Activated T-cell treated with anti-CD3 and anti-CD28 coated beads, Interleukin-2, amount 50 U/mL, for 24 hours (primary cell): ENCODE data around the gene TRIOBP.
"Not testable (repeated sequence)": the region's sequence is repeated elsewhere in the genome, so short reads cannot be mapped to it uniquely, and the experiment has no call there.

ENCODE experiments used
- DNase-seq: peaks from one replicate; pipeline ENCODE4 v3.0.0-alpha.2; 2020
- H3K27ac Mint-ChIP-seq: 2 replicates; pipeline ENCODE4 v1.8.0; 2020; ENCODE audit warnings: mild to moderate bottlenecking, mixed read lengths
- H3K27me3 Mint-ChIP-seq: 2 replicates; pipeline ENCODE4 v1.8.0; 2020; ENCODE audit warnings: mixed read lengths
- H3K36me3 Mint-ChIP-seq: 2 replicates; pipeline ENCODE4 v1.8.0; 2020; ENCODE audit warnings: low read depth, mixed read lengths
- H3K4me1 Mint-ChIP-seq: 2 replicates; pipeline ENCODE4 v1.8.0; 2020; ENCODE audit warnings: low read depth, mixed read lengths
- H3K4me3 Mint-ChIP-seq: 2 replicates; pipeline ENCODE4 v1.8.0; 2020; ENCODE audit warnings: mild to moderate bottlenecking, moderate library complexity, mixed read lengths
- H3K9me3 Mint-ChIP-seq: 2 replicates; pipeline ENCODE4 v1.8.0; 2020; ENCODE audit warnings: mixed read lengths

Gene TRIOBP

DNA sequence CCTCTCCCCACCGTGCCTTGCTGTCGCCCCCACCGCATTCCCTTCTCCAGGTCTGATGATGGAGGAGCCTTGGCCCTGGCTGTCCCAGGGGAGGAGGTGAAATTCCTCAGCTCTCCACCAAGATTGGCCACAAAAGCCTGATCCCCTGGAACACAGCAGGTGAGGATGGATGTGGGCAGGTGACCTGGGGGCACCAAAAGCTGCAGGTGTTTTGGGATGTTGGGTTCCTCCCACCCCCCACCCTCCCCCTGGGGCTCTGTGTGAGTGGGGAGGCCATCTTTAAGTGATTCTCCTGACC, 639 bp downstream of the TRIOBP start:
- no peak overlapping the region for H3K4me3 Mint-ChIP-seq
- H3K27ac Mint-ChIP-seq, result no peak overlapping the region

DNA sequence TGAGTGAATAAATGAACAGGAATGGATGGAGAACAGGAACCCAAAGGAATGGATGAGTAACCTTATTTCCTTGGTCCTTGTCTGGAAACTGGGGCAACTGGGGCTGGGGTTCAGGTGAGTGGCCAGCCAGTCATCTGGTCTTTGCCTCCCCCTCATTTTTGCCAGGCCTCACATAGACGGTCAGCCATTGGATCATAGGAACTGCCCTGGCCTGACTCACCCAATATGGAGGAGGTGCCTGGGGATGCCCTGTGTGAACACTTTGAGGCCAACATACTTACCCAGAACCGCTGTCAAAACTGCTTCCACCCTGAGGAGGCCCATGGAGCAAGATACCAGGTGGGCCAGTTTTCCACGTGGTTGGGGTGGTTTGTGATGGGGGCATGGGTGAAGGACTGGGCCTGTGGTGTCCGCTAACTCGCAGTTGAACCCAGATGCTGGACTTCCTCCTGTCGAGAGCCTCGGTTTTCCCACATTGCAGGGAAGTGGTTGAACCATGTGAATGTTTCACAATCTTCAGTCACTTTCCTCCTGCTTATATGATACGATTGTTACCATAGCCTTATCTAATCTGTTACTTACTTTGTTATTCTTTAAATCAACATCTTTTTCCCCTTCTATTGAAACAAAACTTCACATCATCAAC, 4.4 kb downstream of the TRIOBP start:
- H3K4me1 Mint-ChIP-seq, result peaks cover 7% of the 10 kb centered on the region
- H3K9me3 Mint-ChIP-seq, result no peaks in the 10 kb centered on the region
- no peak overlapping the region for H3K4me3 Mint-ChIP-seq
- no peak overlapping the region for H3K27ac Mint-ChIP-seq
- peaks cover 25% of the 10 kb centered on the region for H3K36me3 Mint-ChIP-seq
- H3K27me3 Mint-ChIP-seq, result no peaks in the 10 kb centered on the region
- no peak for DNase-seq

More for the DNA sequence above, 639 bp downstream of the TRIOBP start:
- Mint-ChIP-seq H3K36me3 (peaks cover 37% of the 10 kb centered on the region), H3K9me3 (no peaks in the 10 kb centered on the region), H3K27me3 (no peaks in the 10 kb centered on the region), H3K4me1 (peaks cover 16% of the 10 kb centered on the region)
- no peak for DNase-seq

GRCh38 chr22:37703906-37704305, 7.1 kb downstream of the TRIOBP start:
- H3K9me3 Mint-ChIP-seq, result no peaks in the 10 kb centered on the region

GRCh38 chr22:37704645-37705044, 7.8 kb downstream of the TRIOBP start:
- no peak overlapping the region for H3K4me3 Mint-ChIP-seq
- no peaks in the 10 kb centered on the region for H3K4me1 Mint-ChIP-seq
- H3K36me3 Mint-ChIP-seq, result peaks cover 23% of the 10 kb centered on the region
- H3K9me3 Mint-ChIP-seq, result no peaks in the 10 kb centered on the region
- no peaks in the 10 kb centered on the region for H3K27me3 Mint-ChIP-seq
- DNase-seq, result no peak
- no peak overlapping the region for H3K27ac Mint-ChIP-seq

More at GRCh38 chr22:37703906-37704305, 7.1 kb downstream of the TRIOBP start:
- Mint-ChIP-seq H3K27ac (no peak overlapping the region), H3K27me3 (no peaks in the 10 kb centered on the region), H3K36me3 (peaks cover 23% of the 10 kb centered on the region), H3K4me1 (no peaks in the 10 kb centered on the region), H3K4me3 (no peak overlapping the region)
- DNase-seq, result no peak

GRCh38 chr22:37705205-37705604, 8.4 kb downstream of the TRIOBP start:
- Mint-ChIP-seq H3K36me3 (peaks cover 23% of the 10 kb centered on the region), H3K9me3 (no peaks in the 10 kb centered on the region), H3K4me3 (no peak overlapping the region), H3K27me3 (no peaks in the 10 kb centered on the region), H3K4me1 (no peaks in the 10 kb centered on the region), H3K27ac (no peak overlapping the region)
- no peak for DNase-seq

- Mint-ChIP-seq H3K36me3 (peaks cover 16% of the 10 kb centered on the region), H3K27me3 (no peaks in the 10 kb centered on the region), H3K9me3 (no peaks in the 10 kb centered on the region), H3K4me3 (no peak overlapping the region), H3K4me1 (no peaks in the 10 kb centered on the region), H3K27ac (no peak overlapping the region)
- no peak for DNase-seq
Observed at GRCh38 chr22:37708580-37709444, 12.0 kb downstream of the TRIOBP start.

GRCh38 chr22:37709445-37709765, 12.6 kb downstream of the TRIOBP start:
- Mint-ChIP-seq H3K27me3 (no peaks in the 10 kb centered on the region), H3K4me3 (no peak overlapping the region), H3K4me1 (no peaks in the 10 kb centered on the region), H3K9me3 (no peaks in the 10 kb centered on the region), H3K36me3 (peaks cover 12% of the 10 kb centered on the region), H3K27ac (no peak overlapping the region)
- no peak for DNase-seq

- DNase-seq, result no peak
- H3K36me3 Mint-ChIP-seq, result peaks cover 9% of the 10 kb centered on the region
- H3K27me3 Mint-ChIP-seq, result no peaks in the 10 kb centered on the region
- no peaks in the 10 kb centered on the region for H3K9me3 Mint-ChIP-seq
- no peaks in the 10 kb centered on the region for H3K4me1 Mint-ChIP-seq
- no peak overlapping the region for H3K4me3 Mint-ChIP-seq
- no peak overlapping the region for H3K27ac Mint-ChIP-seq
Observed at GRCh38 chr22:37710675-37711074, 13.8 kb downstream of the TRIOBP start.

- H3K4me1 Mint-ChIP-seq, result no peaks in the 10 kb centered on the region
- no peak overlapping the region for H3K4me3 Mint-ChIP-seq
- no peaks in the 10 kb centered on the region for H3K27me3 Mint-ChIP-seq
- no peaks in the 10 kb centered on the region for H3K9me3 Mint-ChIP-seq
- DNase-seq, result no peak
- no peak overlapping the region for H3K27ac Mint-ChIP-seq
- H3K36me3 Mint-ChIP-seq, result peaks cover 4% of the 10 kb centered on the region
Observed at GRCh38 chr22:37711490-37711889, 14.6 kb downstream of the TRIOBP start.

DNA sequence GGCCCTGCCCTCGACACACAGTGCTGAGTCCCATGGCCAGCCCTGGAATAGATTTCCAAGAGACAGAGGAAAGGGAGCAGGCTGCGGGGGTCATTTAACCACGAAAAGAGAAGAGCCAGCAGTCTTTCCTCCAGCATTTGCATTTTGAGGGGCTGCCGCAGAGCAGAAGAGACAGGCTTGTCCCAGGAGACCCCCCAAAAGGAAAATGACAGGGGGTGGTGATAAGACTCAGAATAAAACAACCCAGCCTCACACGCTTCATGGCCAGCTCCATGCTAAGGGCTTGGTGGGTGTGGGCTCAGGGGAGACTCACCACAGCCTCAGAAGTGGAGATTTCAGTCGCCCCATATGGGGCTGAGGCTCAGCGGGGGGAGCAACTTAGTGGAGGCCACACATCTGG, 16.9 kb downstream of the TRIOBP start:
- no peak overlapping the region for H3K27ac Mint-ChIP-seq

GRCh38 chr22:37714634-37715033, 17.8 kb downstream of the TRIOBP start:
- peaks cover 15% of the 10 kb centered on the region for H3K36me3 Mint-ChIP-seq

More for the DNA sequence above, 16.9 kb downstream of the TRIOBP start:
- Mint-ChIP-seq H3K9me3 (no peaks in the 10 kb centered on the region), H3K36me3 (peaks cover 15% of the 10 kb centered on the region), H3K4me1 (no peaks in the 10 kb centered on the region), H3K4me3 (no peak overlapping the region), H3K27me3 (no peaks in the 10 kb centered on the region)
- DNase-seq, result no peak

DNA sequence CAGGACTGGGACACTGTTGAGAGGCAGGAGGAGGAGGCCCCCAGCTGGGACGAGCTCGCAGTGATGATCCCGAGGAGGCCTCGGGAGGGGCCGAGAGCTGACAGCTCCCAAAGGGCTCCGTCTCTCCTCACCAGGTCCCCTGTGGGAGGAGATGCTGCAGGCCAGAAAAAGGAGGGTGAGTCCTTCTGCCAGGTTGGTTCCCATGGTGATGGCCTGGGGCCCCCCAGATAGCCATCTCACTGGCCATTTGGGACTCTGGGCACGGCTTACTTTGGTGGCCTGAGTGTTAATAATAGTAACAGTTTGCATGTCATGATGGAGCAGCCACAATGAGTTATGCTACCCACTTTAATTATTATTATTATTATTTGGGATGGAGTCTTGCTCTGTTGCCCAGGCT, 18.9 kb downstream of the TRIOBP start:
- H3K27me3 Mint-ChIP-seq, result no peaks in the 10 kb centered on the region
- H3K27ac Mint-ChIP-seq, result no peak overlapping the region
- peaks cover 15% of the 10 kb centered on the region for H3K36me3 Mint-ChIP-seq
- DNase-seq, result no peak
- H3K9me3 Mint-ChIP-seq, result no peaks in the 10 kb centered on the region
- H3K4me3 Mint-ChIP-seq, result no peak overlapping the region
- H3K4me1 Mint-ChIP-seq, result peaks cover 4% of the 10 kb centered on the region

More at GRCh38 chr22:37714634-37715033, 17.8 kb downstream of the TRIOBP start:
- Mint-ChIP-seq H3K4me3 (no peak overlapping the region), H3K27ac (no peak overlapping the region), H3K4me1 (peaks cover 2% of the 10 kb centered on the region), H3K9me3 (no peaks in the 10 kb centered on the region), H3K27me3 (no peaks in the 10 kb centered on the region)
- no peak for DNase-seq

GRCh38 chr22:37716708-37717107, 19.9 kb downstream of the TRIOBP start:
- H3K27me3 Mint-ChIP-seq, result no peaks in the 10 kb centered on the region
- no peak for DNase-seq
- H3K4me1 Mint-ChIP-seq, result peaks cover 4% of the 10 kb centered on the region
- peaks cover 15% of the 10 kb centered on the region for H3K36me3 Mint-ChIP-seq
- no peak overlapping the region for H3K27ac Mint-ChIP-seq
- H3K9me3 Mint-ChIP-seq, result no peaks in the 10 kb centered on the region
- no peak overlapping the region for H3K4me3 Mint-ChIP-seq

- not testable (repeated sequence) for H3K27ac Mint-ChIP-seq, H3K4me1 Mint-ChIP-seq, H3K9me3 Mint-ChIP-seq, H3K4me3 Mint-ChIP-seq, H3K27me3 Mint-ChIP-seq, DNase-seq
- H3K36me3 Mint-ChIP-seq, result peaks cover 15% of the 10 kb centered on the region
Observed at GRCh38 chr22:37717235-37717634, 20.4 kb downstream of the TRIOBP start.

DNA sequence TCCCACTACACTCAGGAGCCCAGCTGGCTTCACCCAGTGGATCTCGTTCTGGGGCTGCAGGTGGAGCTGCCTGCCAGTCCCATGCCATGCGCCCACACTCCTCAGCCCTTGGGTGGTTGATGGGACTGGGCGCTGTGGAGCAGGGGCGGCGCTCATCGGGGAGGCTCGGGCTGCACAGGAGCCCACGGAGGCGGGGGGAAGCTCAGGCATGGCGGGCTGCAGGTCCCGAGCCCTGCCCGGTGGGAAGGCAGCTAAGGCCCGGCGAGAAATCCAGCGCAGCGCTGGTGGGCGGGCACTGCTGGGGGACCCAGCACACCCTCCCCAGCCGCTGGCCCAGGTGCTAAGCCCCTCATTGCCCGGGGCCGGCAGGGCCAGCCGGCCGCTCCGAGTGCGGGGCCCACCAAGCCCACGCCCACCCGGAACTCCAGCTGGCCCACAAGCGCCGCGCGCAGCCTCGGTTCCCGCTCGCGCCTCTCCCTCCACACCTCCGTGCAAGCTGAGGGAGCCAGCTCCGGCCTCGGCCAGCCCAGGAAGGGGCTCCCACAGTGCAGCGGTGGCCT, 21.0 kb downstream of the TRIOBP start:
- H3K36me3 Mint-ChIP-seq, result peaks cover 15% of the 10 kb centered on the region
- H3K27me3 Mint-ChIP-seq, H3K27ac Mint-ChIP-seq, H3K9me3 Mint-ChIP-seq, H3K4me1 Mint-ChIP-seq, H3K4me3 Mint-ChIP-seq, DNase-seq: not testable (repeated sequence)
